Mesothelial cell of epicardium (in vitro differentiated cells): ENCODE results near the gene LTBR. TPM values are rescaled to one million over a fixed set of nuclear protein-coding genes. Genes with fewer than 3 reads are reported as not detected.

ENCODE experiments used
- DNase-seq, 2 experiments: peaks; one replicate each; pipeline ENCODE4 v3.0.0; 2021; ENCODE audit warnings: low spot score in 2 of 2; ENCODE audit not compliant: unreplicated experiment in 2 of 2
- H3K27ac Mint-ChIP-seq: 2 replicates; pipeline ENCODE4 v1.8.0; 2021; ENCODE audit warnings: mixed read lengths
- H3K27me3 Mint-ChIP-seq: 2 replicates; pipeline ENCODE4 v1.8.0; 2021; ENCODE audit warnings: low read depth, mixed read lengths
- H3K36me3 Mint-ChIP-seq: 2 replicates; pipeline ENCODE4 v1.8.0; 2021; ENCODE audit warnings: mixed read lengths
- H3K4me1 Mint-ChIP-seq: 2 replicates; pipeline ENCODE4 v1.8.0; 2021; ENCODE audit warnings: mixed read lengths
- H3K4me3 Mint-ChIP-seq: 2 replicates; pipeline ENCODE4 v1.8.0; 2021; ENCODE audit warnings: mild to moderate bottlenecking, moderate library complexity, mixed read lengths
- H3K9me3 Mint-ChIP-seq: 2 replicates; pipeline ENCODE4 v1.8.0; 2021; ENCODE audit warnings: mixed read lengths
- total RNA-seq: library from RNA; stranded (reverse); gene quantifications from 3 replicates; pipeline ENCODE4 v1.2.1, GENCODE V29; 2021
- TF ChIP-seq, protein P1 (sequence below): fragments of 200-600 bp; sonication (generic); IDR thresholded peaks from one replicate; pipeline ENCODE4 v1.5.0; 2021; ENCODE audit warnings: antibody characterized with exemption; ENCODE audit not compliant: unreplicated experiment

Gene LTBR
- total RNA-seq, 1 donor from 2014 or later = 66.8 TPM

DNA sequence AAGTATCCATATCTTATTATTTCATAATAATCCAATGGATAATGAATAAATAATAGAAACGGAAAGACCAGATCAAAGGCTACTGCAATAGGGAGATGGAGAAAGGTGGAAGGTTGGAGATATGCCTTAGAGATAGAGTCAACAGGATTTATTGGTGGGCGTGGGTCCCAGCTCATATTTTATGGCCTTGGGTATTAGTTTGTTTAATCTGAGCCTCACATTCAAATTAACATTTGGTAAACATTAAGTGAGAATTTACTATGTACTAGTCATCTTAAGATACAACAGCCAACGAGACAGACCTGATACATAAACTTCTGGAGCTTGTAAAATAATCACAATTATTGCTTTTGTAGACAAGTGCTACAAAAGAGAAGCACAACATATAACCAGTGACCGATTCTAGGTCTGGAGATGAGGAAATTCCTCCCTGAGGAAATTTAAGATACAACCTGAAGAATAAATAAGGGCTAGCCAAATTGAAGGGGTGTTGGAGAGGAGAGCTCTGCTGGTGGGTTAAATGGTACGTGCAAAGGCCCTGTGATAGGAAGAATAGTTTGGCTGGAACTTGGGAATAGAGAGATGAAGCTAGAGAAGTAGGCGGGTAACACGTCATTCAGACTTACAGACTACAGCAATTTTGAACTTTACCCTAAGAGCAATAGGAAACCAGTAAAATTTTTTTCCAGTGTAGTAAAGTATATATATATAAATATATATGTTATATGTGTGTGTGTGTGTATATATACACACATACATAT is 16.1 kb downstream of the LTBR start:
- Mint-ChIP-seq H3K4me1 (no peaks in the 10 kb centered on the region), H3K36me3 (peaks cover 6% of the 10 kb centered on the region), H3K27ac (no peak overlapping the region), H3K9me3 (no peaks in the 10 kb centered on the region), H3K27me3 (no peaks in the 10 kb centered on the region), H3K4me3 (no peak overlapping the region)
- TF ChIP-seq, protein P1, sequence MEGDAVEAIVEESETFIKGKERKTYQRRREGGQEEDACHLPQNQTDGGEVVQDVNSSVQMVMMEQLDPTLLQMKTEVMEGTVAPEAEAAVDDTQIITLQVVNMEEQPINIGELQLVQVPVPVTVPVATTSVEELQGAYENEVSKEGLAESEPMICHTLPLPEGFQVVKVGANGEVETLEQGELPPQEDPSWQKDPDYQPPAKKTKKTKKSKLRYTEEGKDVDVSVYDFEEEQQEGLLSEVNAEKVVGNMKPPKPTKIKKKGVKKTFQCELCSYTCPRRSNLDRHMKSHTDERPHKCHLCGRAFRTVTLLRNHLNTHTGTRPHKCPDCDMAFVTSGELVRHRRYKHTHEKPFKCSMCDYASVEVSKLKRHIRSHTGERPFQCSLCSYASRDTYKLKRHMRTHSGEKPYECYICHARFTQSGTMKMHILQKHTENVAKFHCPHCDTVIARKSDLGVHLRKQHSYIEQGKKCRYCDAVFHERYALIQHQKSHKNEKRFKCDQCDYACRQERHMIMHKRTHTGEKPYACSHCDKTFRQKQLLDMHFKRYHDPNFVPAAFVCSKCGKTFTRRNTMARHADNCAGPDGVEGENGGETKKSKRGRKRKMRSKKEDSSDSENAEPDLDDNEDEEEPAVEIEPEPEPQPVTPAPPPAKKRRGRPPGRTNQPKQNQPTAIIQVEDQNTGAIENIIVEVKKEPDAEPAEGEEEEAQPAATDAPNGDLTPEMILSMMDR = no peak
- no peak for DNase-seq

DNA sequence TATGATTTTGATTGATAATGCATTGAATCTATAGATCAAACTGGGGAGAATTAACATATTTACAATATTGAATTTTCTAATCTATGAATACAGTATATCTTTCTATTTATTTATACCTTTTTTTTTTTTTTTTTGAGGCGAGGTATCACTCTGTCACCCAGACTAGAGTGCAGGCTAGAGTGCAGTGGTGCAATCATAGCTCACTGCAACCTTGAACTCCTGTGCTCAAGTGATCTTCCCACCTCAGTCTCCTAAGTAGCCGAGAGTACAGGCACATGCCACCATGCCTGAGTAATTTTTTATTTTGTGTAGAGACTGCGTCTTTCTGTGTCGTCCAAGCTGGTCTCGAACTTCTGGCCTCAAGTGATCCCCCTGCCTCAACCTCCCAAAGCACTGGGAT is 20.4 kb downstream of the LTBR start:
- Mint-ChIP-seq H3K4me1 (no peaks in the 10 kb centered on the region), H3K27ac (no peak overlapping the region), H3K27me3 (no peaks in the 10 kb centered on the region), H3K36me3 (peaks cover 5% of the 10 kb centered on the region), H3K9me3 (peaks cover 5% of the 10 kb centered on the region), H3K4me3 (no peak overlapping the region)
- TF ChIP-seq, protein P1 = no peak
- no peak for DNase-seq

GRCh38 chr12:6405963-6406362 is 22.0 kb downstream of the LTBR start:
- H3K27me3 Mint-ChIP-seq = no peaks in the 10 kb centered on the region
- H3K4me3 Mint-ChIP-seq = no peak overlapping the region
- H3K4me1 Mint-ChIP-seq = no peaks in the 10 kb centered on the region
- no peak for DNase-seq
- H3K27ac Mint-ChIP-seq = no peak overlapping the region
- TF ChIP-seq, protein P1 = no peak
- H3K9me3 Mint-ChIP-seq = peaks cover 17% of the 10 kb centered on the region
- peaks cover 12% of the 10 kb centered on the region for H3K36me3 Mint-ChIP-seq

- H3K4me3 Mint-ChIP-seq = no peak overlapping the region
- peaks cover 17% of the 10 kb centered on the region for H3K9me3 Mint-ChIP-seq
- H3K27me3 Mint-ChIP-seq = no peaks in the 10 kb centered on the region
- TF ChIP-seq, protein P1 = no peak
- H3K4me1 Mint-ChIP-seq = no peaks in the 10 kb centered on the region
- H3K27ac Mint-ChIP-seq = no peak overlapping the region
- no peak for DNase-seq
- H3K36me3 Mint-ChIP-seq = peaks cover 14% of the 10 kb centered on the region
Observed at GRCh38 chr12:6407236-6407954, 23.4 kb downstream of the LTBR start.

- H3K4me1 Mint-ChIP-seq = no peaks in the 10 kb centered on the region
- H3K36me3 Mint-ChIP-seq = peaks cover 7% of the 10 kb centered on the region
- TF ChIP-seq, protein P1 = no peak
- no peak for DNase-seq
- no peak overlapping the region for H3K27ac Mint-ChIP-seq
- H3K4me3 Mint-ChIP-seq = no peak overlapping the region
- no peaks in the 10 kb centered on the region for H3K27me3 Mint-ChIP-seq
- H3K9me3 Mint-ChIP-seq = peaks cover 9% of the 10 kb centered on the region
Observed at GRCh38 chr12:6416596-6416995, 32.6 kb downstream of the LTBR start.
